ENCODE results near the gene CABYR. TPM values are rescaled to one million over a fixed set of nuclear protein-coding genes. Genes with fewer than 3 reads are reported as not detected.

CABYR gene
- total and polyA plus RNA-seq, 2 of the 13 experiments (the other 11 are each of a cell fraction or from before 2014, with no cell fraction given): 0.71 to 0.88 TPM

DNA sequence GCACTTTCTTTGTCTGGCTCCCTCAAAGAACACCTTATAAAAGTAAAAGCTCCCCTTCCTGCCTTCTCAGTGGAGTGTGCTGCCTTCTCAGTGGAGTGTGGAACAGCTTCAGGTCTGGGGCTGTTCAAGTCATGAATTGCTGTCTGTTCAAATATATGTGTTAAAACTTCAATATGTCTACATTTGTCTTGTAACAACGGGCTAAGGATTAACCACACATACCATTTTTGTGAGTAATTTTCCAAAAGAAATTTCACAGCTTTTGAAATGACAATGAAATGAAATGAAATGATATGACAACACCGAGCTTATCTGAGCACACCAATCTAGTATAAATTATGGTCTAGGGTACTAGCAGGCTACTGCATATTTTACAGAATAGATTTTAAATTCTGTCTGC, 42.9 kb downstream of the CABYR start (continued):
- TF ChIP-seq, protein P1, sequence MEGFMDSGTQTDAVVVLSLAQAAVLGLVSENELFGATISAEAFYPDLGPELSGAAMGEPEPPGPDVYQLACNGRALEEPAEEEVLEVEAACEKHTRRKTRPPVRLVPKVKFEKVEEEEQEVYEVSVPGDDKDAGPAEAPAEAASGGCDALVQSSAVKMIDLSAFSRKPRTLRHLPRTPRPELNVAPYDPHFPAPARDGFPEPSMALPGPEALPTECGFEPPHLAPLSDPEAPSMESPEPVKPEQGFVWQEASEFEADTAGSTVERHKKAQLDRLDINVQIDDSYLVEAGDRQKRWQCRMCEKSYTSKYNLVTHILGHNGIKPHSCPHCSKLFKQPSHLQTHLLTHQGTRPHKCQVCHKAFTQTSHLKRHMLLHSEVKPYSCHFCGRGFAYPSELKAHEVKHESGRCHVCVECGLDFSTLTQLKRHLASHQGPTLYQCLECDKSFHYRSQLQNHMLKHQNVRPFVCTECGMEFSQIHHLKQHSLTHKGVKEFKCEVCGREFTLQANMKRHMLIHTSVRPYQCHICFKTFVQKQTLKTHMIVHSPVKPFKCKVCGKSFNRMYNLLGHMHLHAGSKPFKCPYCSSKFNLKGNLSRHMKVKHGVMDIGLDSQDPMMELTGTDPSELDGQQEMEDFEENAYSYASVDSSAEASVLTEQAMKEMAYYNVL (CRISPR knock-in tag; IDR thresholded peaks at IDR 0.05; ENCODE audit: borderline replicate concordance): no peak
- TF ChIP-seq, protein P2, sequence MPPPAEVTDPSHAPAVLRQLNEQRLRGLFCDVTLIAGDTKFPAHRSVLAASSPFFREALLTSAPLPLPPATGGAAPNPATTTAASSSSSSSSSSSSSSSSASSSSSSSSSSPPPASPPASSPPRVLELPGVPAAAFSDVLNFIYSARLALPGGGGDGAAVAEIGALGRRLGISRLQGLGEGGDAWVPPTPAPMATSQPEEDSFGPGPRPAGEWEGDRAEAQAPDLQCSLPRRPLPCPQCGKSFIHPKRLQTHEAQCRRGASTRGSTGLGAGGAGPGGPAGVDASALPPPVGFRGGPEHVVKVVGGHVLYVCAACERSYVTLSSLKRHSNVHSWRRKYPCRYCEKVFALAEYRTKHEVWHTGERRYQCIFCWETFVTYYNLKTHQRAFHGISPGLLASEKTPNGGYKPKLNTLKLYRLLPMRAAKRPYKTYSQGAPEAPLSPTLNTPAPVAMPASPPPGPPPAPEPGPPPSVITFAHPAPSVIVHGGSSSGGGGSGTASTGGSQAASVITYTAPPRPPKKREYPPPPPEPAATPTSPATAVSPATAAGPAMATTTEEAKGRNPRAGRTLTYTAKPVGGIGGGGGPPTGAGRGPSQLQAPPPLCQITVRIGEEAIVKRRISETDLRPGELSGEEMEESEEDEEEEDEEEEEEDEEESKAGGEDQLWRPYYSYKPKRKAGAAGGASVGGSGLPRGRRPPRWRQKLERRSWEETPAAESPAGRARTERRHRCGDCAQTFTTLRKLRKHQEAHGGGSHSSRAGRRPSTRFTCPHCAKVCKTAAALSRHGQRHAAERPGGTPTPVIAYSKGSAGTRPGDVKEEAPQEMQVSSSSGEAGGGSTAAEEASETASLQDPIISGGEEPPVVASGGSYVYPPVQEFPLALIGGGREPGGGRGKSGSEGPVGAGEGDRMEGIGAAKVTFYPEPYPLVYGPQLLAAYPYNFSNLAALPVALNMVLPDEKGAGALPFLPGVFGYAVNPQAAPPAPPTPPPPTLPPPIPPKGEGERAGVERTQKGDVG (CRISPR knock-in tag; IDR thresholded peaks at IDR 0.05; ENCODE audit: borderline replicate concordance): no peak
- TF ChIP-seq MEF2D (CRISPR knock-in tag; IDR thresholded peaks at IDR 0.05) (no peak), RBM39 (IDR thresholded peaks at IDR 0.05; ENCODE audit: low read depth, low read length, poor library complexity, severe bottlenecking) (no peak), FOXO1 (CRISPR knock-in tag; IDR thresholded peaks at IDR 0.05) (no peak), ZNF367 (CRISPR knock-in tag; IDR thresholded peaks at IDR 0.05; ENCODE audit: borderline replicate concordance) (no peak), REXO4 (CRISPR knock-in tag; IDR thresholded peaks at IDR 0.05; ENCODE audit: borderline replicate concordance) (no peak), ZNF564 (CRISPR knock-in tag; IDR thresholded peaks at IDR 0.05) (no peak)
- TF ChIP-seq, protein P3, sequence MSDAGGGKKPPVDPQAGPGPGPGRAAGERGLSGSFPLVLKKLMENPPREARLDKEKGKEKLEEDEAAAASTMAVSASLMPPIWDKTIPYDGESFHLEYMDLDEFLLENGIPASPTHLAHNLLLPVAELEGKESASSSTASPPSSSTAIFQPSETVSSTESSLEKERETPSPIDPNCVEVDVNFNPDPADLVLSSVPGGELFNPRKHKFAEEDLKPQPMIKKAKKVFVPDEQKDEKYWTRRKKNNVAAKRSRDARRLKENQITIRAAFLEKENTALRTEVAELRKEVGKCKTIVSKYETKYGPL (CRISPR knock-in tag; IDR thresholded peaks at IDR 0.05): no peak

Data from HepG2 (cell line).